ENCODE data around the gene PRODH2. TPM values are rescaled to one million over a fixed set of nuclear protein-coding genes. Genes with fewer than 3 reads are reported as not detected.
A peak's percentile ranks its signal among the peaks of the same experiment; 100 is the strongest.
"Not testable (repeated sequence)": the region's sequence is repeated elsewhere in the genome, so short reads cannot be mapped to it uniquely, and the experiment has no call there.

PRODH2 gene
- total and polyA plus RNA-seq, 4 donors: 0.10 to 0.32 (median 0.27) TPM; not detected in 1

- Histone ChIP-seq H3K9me3 (ENCODE audit: control insufficient read depth, insufficient read depth, low read length) (no peaks in the 10 kb centered on the region), H3K4me1 (ENCODE audit: control insufficient read depth, insufficient read depth, low read length) (peaks cover 39% of the 10 kb centered on the region), H3K4me3 (ENCODE audit: low read depth, low read length) (peak within 1 kb of the TSS; percentile 62), H3K27me3 (ENCODE audit: control insufficient read depth, insufficient read depth, low read length) (no peaks in the 10 kb centered on the region), H3K27ac (ENCODE audit: low read depth, low read length) (peak within 1 kb of the TSS; percentile 33), H3K36me3 (ENCODE audit: control insufficient read depth, insufficient read depth, low read length) (peaks cover 33% of the 10 kb centered on the region)
- peak; percentile 95 to 100 (median 98) for DNase-seq (ENCODE audit: low read depth in 4 of 6, low spot score in 6 of 6)
- 0% methylated on average over 82 of the region's 82 CpGs for WGBS (ENCODE audit: insufficient coverage)
Observed at GRCh38 chr19:35775298-35776101, 37.1 kb downstream of the PRODH2 start, which contains the start of gene ARHGAP33. ARHGAP33 (plus strand) TSS chr19:35775564; CDS start chr19:35775659, 95 bp downstream.

GRCh38 chr19:35775046-35775297 is 37.7 kb downstream of the PRODH2 start:
- Histone ChIP-seq H3K4me1 (ENCODE audit: control insufficient read depth, insufficient read depth, low read length) (peaks cover 39% of the 10 kb centered on the region), H3K9me3 (ENCODE audit: control insufficient read depth, insufficient read depth, low read length) (no peaks in the 10 kb centered on the region), H3K36me3 (ENCODE audit: control insufficient read depth, insufficient read depth, low read length) (peaks cover 27% of the 10 kb centered on the region), H3K27ac (ENCODE audit: low read depth, low read length) (no peak overlapping the region), H3K4me3 (ENCODE audit: low read depth, low read length) (peak overlapping the region; percentile 4), H3K27me3 (ENCODE audit: control insufficient read depth, insufficient read depth, low read length) (no peaks in the 10 kb centered on the region)
- DNase-seq (ENCODE audit: low read depth in 4 of 6, low spot score in 6 of 6): no peak
- 22% methylated on average over 9 of the region's 9 CpGs for WGBS (ENCODE audit: insufficient coverage)

GRCh38 chr19:35774274-35775045 is 38.2 kb downstream of the PRODH2 start:
- Histone ChIP-seq H3K4me3 (ENCODE audit: low read depth, low read length) (peak overlapping the region; percentile 4), H3K36me3 (ENCODE audit: control insufficient read depth, insufficient read depth, low read length) (peaks cover 23% of the 10 kb centered on the region), H3K27ac (ENCODE audit: low read depth, low read length) (no peak overlapping the region), H3K27me3 (ENCODE audit: control insufficient read depth, insufficient read depth, low read length) (no peaks in the 10 kb centered on the region), H3K9me3 (ENCODE audit: control insufficient read depth, insufficient read depth, low read length) (no peaks in the 10 kb centered on the region), H3K4me1 (ENCODE audit: control insufficient read depth, insufficient read depth, low read length) (peaks cover 39% of the 10 kb centered on the region)
- DNase-seq (ENCODE audit: low read depth in 4 of 6, low spot score in 6 of 6): peak in 1 of 6 donors; percentile 32
- WGBS (ENCODE audit: insufficient coverage): 48% methylated on average over 15 of the region's 16 CpGs

- no peaks in the 10 kb centered on the region for H3K9me3 ChIP-seq (ENCODE audit: control insufficient read depth, insufficient read depth, low read length)
- H3K27ac ChIP-seq (ENCODE audit: low read depth, low read length): no peak overlapping the region
- DNase-seq (ENCODE audit: low read depth in 4 of 6, low spot score in 6 of 6): no peak
- no peaks in the 10 kb centered on the region for H3K27me3 ChIP-seq (ENCODE audit: control insufficient read depth, insufficient read depth, low read length)
- no peak overlapping the region for H3K4me3 ChIP-seq (ENCODE audit: low read depth, low read length)
- H3K4me1 ChIP-seq (ENCODE audit: control insufficient read depth, insufficient read depth, low read length): peaks cover 30% of the 10 kb centered on the region
- 67% methylated on average over 5 of the region's 9 CpGs for WGBS (ENCODE audit: insufficient coverage)
- H3K36me3 ChIP-seq (ENCODE audit: control insufficient read depth, insufficient read depth, low read length): peaks cover 14% of the 10 kb centered on the region
Observed at GRCh38 chr19:35773020-35773806, 39.4 kb downstream of the PRODH2 start.

GRCh38 chr19:35772362-35772761 is 40.3 kb downstream of the PRODH2 start:
- peaks cover 24% of the 10 kb centered on the region for H3K4me1 ChIP-seq (ENCODE audit: control insufficient read depth, insufficient read depth, low read length)
- not testable (repeated sequence) for DNase-seq (ENCODE audit: low read depth in 4 of 6, low spot score in 6 of 6)

GRCh38 chr19:35768082-35768421 is 44.6 kb downstream of the PRODH2 start:
- H3K27ac ChIP-seq (ENCODE audit: low read depth, low read length): no peak overlapping the region
- H3K36me3 ChIP-seq (ENCODE audit: control insufficient read depth, insufficient read depth, low read length): peaks cover 45% of the 10 kb centered on the region
- 49% methylated on average over 14 of the region's 15 CpGs for WGBS (ENCODE audit: insufficient coverage)
- no peaks in the 10 kb centered on the region for H3K27me3 ChIP-seq (ENCODE audit: control insufficient read depth, insufficient read depth, low read length)
- DNase-seq (ENCODE audit: low read depth in 4 of 6, low spot score in 6 of 6): no peak
- H3K9me3 ChIP-seq (ENCODE audit: control insufficient read depth, insufficient read depth, low read length): no peaks in the 10 kb centered on the region
- no peak overlapping the region for H3K4me3 ChIP-seq (ENCODE audit: low read depth, low read length)
- peaks cover 2% of the 10 kb centered on the region for H3K4me1 ChIP-seq (ENCODE audit: control insufficient read depth, insufficient read depth, low read length)

More at GRCh38 chr19:35772362-35772761, 40.3 kb downstream of the PRODH2 start:
- H3K27me3 ChIP-seq (ENCODE audit: control insufficient read depth, insufficient read depth, low read length); H3K9me3 ChIP-seq (ENCODE audit: control insufficient read depth, insufficient read depth, low read length); H3K27ac ChIP-seq (ENCODE audit: low read depth, low read length); H3K4me3 ChIP-seq (ENCODE audit: low read depth, low read length): not testable (repeated sequence)
- WGBS (ENCODE audit: insufficient coverage): 94% methylated on average over 4 of the region's 5 CpGs
- H3K36me3 ChIP-seq (ENCODE audit: control insufficient read depth, insufficient read depth, low read length): peaks cover 14% of the 10 kb centered on the region

GRCh38 chr19:35767288-35768081 is 45.2 kb downstream of the PRODH2 start:
- Histone ChIP-seq H3K4me1 (ENCODE audit: control insufficient read depth, insufficient read depth, low read length) (peaks cover 2% of the 10 kb centered on the region), H3K27ac (ENCODE audit: low read depth, low read length) (no peak overlapping the region), H3K9me3 (ENCODE audit: control insufficient read depth, insufficient read depth, low read length) (no peaks in the 10 kb centered on the region), H3K36me3 (ENCODE audit: control insufficient read depth, insufficient read depth, low read length) (peaks cover 48% of the 10 kb centered on the region), H3K27me3 (ENCODE audit: control insufficient read depth, insufficient read depth, low read length) (no peaks in the 10 kb centered on the region), H3K4me3 (ENCODE audit: low read depth, low read length) (no peak overlapping the region)
- 50% methylated on average over 32 of the region's 34 CpGs for WGBS (ENCODE audit: insufficient coverage)
- no peak for DNase-seq (ENCODE audit: low read depth in 4 of 6, low spot score in 6 of 6)

GRCh38 chr19:35766571-35767104 is 46.0 kb downstream of the PRODH2 start:
- no peak overlapping the region for H3K4me3 ChIP-seq (ENCODE audit: low read depth, low read length)
- H3K27me3 ChIP-seq (ENCODE audit: control insufficient read depth, insufficient read depth, low read length): no peaks in the 10 kb centered on the region
- H3K36me3 ChIP-seq (ENCODE audit: control insufficient read depth, insufficient read depth, low read length): peaks cover 56% of the 10 kb centered on the region
- H3K27ac ChIP-seq (ENCODE audit: low read depth, low read length): no peak overlapping the region
- DNase-seq (ENCODE audit: low read depth in 4 of 6, low spot score in 6 of 6): no peak
- peaks cover 2% of the 10 kb centered on the region for H3K4me1 ChIP-seq (ENCODE audit: control insufficient read depth, insufficient read depth, low read length)
- no peaks in the 10 kb centered on the region for H3K9me3 ChIP-seq (ENCODE audit: control insufficient read depth, insufficient read depth, low read length)
- 80% methylated on average over 6 of the region's 11 CpGs for WGBS (ENCODE audit: insufficient coverage)
